ELR (cell line): ENCODE data around the gene GPR32.
"Not testable (repeated sequence)": the region's sequence is repeated elsewhere in the genome, so short reads cannot be mapped to it uniquely, and the experiment has no call there.

Experiments used
- DNase-seq: peaks from one replicate; pipeline ENCODE4 v3.0.0-alpha.2; 2015; ENCODE audit warnings: low read depth

Gene GPR32

GRCh38 chr19:50770164-50770563, at the start of gene GPR32:
Gene GPR32 (plus strand): TSS chr19:50770464. CDS start chr19:50770601, 137 bp downstream.
- not testable (repeated sequence) for DNase-seq

GRCh38 chr19:50720921-50721381, 49.3 kb upstream of the GPR32 start:
- DNase-seq: peak; percentile 82

- DNase-seq: no peak
These were observed 48.7 kb upstream of the GPR32 start for GRCh38 chr19:50721441-50722137.

- peak; percentile 57 for DNase-seq
These were observed 47.9 kb upstream of the GPR32 start for GRCh38 chr19:50722201-50723013.

GRCh38 chr19:50723069-50723468, 47.2 kb upstream of the GPR32 start, which contains the start of gene CLEC11A:
Gene CLEC11A (plus strand): TSS chr19:50723364. CDS start chr19:50723526, 162 bp downstream.
- peak; percentile 89 for DNase-seq

GRCh38 chr19:50723735-50724521, 46.3 kb upstream of the GPR32 start:
- DNase-seq: peak; percentile 32

GRCh38 chr19:50724522-50725217, 45.6 kb upstream of the GPR32 start:
- DNase-seq: peak; percentile 98

GRCh38 chr19:50725218-50725910, 44.9 kb upstream of the GPR32 start:
- DNase-seq: no peak

- no peak for DNase-seq
These were observed 44.4 kb upstream of the GPR32 start for GRCh38 chr19:50725911-50726230.

GRCh38 chr19:50728084-50728737, 42.1 kb upstream of the GPR32 start:
- DNase-seq: peak; percentile 74

- DNase-seq: no peak
These were observed 40.4 kb upstream of the GPR32 start for GRCh38 chr19:50729894-50730293.

GRCh38 chr19:50735869-50736268, 34.4 kb upstream of the GPR32 start:
- DNase-seq: no peak

- no peak for DNase-seq
These were observed 33.9 kb upstream of the GPR32 start for GRCh38 chr19:50736338-50736737.

GRCh38 chr19:50739132-50739913, 30.9 kb upstream of the GPR32 start:
- no peak for DNase-seq

GRCh38 chr19:50739914-50740426, 30.3 kb upstream of the GPR32 start:
- DNase-seq: no peak

- DNase-seq: no peak
These were observed 28.9 kb upstream of the GPR32 start for GRCh38 chr19:50741179-50741933.

GRCh38 chr19:50743537-50743936, 26.7 kb upstream of the GPR32 start:
- DNase-seq: no peak

- DNase-seq: no peak
These were observed 25.0 kb upstream of the GPR32 start for GRCh38 chr19:50745221-50745620.

- not testable (repeated sequence) for DNase-seq
These were observed 23.1 kb upstream of the GPR32 start for GRCh38 chr19:50747141-50747540.
